Measurements from ENCODE around the gene ABTB1.

DNA sequence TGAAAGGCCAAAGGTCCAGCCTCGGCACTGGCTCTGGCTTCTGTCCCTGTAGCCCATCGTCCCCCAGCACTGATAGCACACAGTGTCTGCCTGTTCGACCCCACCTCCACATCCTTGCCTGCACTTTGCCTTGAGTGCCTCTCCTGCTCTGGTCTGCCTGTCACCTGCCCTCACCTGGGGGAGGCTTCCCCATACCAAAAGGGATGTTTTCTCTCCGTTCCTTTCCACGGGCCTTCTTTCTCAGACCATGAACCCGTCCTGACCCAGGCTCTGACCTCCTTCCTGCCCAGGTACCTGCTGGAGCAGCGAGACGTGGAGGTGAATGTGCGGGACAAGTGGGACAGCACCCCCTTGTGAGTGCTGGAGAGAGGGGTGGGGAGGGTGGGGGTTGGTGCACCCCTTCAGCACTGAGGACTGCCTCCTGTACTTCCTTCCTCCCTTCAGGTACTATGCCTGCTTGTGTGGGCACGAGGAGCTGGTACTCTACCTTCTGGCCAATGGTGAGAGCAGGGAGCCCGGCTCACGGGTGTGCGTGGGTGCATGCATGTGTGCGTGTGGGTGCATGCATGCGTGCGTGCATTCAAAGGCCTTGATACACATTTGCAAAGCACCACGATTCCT is 1.5 kb downstream of the ABTB1 start:
- TF ChIP-seq, protein P1, sequence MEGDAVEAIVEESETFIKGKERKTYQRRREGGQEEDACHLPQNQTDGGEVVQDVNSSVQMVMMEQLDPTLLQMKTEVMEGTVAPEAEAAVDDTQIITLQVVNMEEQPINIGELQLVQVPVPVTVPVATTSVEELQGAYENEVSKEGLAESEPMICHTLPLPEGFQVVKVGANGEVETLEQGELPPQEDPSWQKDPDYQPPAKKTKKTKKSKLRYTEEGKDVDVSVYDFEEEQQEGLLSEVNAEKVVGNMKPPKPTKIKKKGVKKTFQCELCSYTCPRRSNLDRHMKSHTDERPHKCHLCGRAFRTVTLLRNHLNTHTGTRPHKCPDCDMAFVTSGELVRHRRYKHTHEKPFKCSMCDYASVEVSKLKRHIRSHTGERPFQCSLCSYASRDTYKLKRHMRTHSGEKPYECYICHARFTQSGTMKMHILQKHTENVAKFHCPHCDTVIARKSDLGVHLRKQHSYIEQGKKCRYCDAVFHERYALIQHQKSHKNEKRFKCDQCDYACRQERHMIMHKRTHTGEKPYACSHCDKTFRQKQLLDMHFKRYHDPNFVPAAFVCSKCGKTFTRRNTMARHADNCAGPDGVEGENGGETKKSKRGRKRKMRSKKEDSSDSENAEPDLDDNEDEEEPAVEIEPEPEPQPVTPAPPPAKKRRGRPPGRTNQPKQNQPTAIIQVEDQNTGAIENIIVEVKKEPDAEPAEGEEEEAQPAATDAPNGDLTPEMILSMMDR (IDR thresholded peaks at IDR 0.05), result no peak
- TF ChIP-seq POLR2A (IDR thresholded peaks at IDR 0.05), result no peak
- no peak for TF ChIP-seq POLR2AphosphoS5 (IDR thresholded peaks at IDR 0.05)

Measured in sigmoid colon (tissue), 4 donors.